ENCODE results near the gene BSND. TPM values are rescaled to one million over a fixed set of nuclear protein-coding genes. Genes with fewer than 3 reads are reported as not detected.

BSND gene
- total RNA-seq, 2 experiments from 2014 or later = not detected

GRCh38 chr1:54952950-54953718, 45.6 kb upstream of the BSND start:
- Mint-ChIP-seq H3K36me3 (ENCODE audit: low read depth) (no peaks in the 10 kb centered on the region), H3K4me3 (no peak overlapping the region), H3K9me3 (peaks cover 4% of the 10 kb centered on the region), H3K27me3 (peaks cover 3% of the 10 kb centered on the region), H3K27ac (no peak overlapping the region), H3K4me1 (ENCODE audit: low read depth) (peaks cover 2% of the 10 kb centered on the region)
- ChIA-PET POLR2A (no interaction called here), CTCF (interaction anchor here (1.3 to 4.3 kb wide), 5 partner anchors 8 to 69 kb away, joined by 3 to 24 read pairs (median 3); no protein-coding TSS in a partner anchor)
- TF ChIP-seq, protein P1, sequence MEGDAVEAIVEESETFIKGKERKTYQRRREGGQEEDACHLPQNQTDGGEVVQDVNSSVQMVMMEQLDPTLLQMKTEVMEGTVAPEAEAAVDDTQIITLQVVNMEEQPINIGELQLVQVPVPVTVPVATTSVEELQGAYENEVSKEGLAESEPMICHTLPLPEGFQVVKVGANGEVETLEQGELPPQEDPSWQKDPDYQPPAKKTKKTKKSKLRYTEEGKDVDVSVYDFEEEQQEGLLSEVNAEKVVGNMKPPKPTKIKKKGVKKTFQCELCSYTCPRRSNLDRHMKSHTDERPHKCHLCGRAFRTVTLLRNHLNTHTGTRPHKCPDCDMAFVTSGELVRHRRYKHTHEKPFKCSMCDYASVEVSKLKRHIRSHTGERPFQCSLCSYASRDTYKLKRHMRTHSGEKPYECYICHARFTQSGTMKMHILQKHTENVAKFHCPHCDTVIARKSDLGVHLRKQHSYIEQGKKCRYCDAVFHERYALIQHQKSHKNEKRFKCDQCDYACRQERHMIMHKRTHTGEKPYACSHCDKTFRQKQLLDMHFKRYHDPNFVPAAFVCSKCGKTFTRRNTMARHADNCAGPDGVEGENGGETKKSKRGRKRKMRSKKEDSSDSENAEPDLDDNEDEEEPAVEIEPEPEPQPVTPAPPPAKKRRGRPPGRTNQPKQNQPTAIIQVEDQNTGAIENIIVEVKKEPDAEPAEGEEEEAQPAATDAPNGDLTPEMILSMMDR (IDR thresholded peaks at IDR 0.05) = no peak
- ATAC-seq (no peak), DNase-seq (no peak)
- intact Hi-C loops (cut with micrococcal nuclease) = no loop called here

GRCh38 chr1:54953846-54954245, 44.9 kb upstream of the BSND start:
- peaks cover 3% of the 10 kb centered on the region for H3K27me3 Mint-ChIP-seq
- POLR2A ChIA-PET = no interaction called here
- TF ChIP-seq, protein P1 (IDR thresholded peaks at IDR 0.05) = no peak

GRCh38 chr1:54955359-54955758, 43.4 kb upstream of the BSND start:
- intact Hi-C loops (cut with micrococcal nuclease) = no loop called here
- POLR2A ChIA-PET = no interaction called here
- Mint-ChIP-seq H3K4me1 (ENCODE audit: low read depth) (no peaks in the 10 kb centered on the region), H3K4me3 (no peak overlapping the region), H3K27me3 (peaks cover 3% of the 10 kb centered on the region), H3K9me3 (peaks cover 4% of the 10 kb centered on the region), H3K27ac (no peak overlapping the region), H3K36me3 (ENCODE audit: low read depth) (no peaks in the 10 kb centered on the region)
- ATAC-seq = no peak
- CTCF ChIA-PET = interaction anchor here (2.5 to 3.3 kb wide), 2 partner anchors 10 to 41 kb away, joined by 13 to 17 read pairs; no protein-coding TSS in a partner anchor
- TF ChIP-seq, protein P1 (IDR thresholded peaks at IDR 0.05) = no peak
- no peak for DNase-seq

More at GRCh38 chr1:54953846-54954245, 44.9 kb upstream of the BSND start:
- CTCF ChIA-PET = interaction anchor here (1.3 to 1.5 kb wide), 4 partner anchors 9 to 68 kb away, joined by 3 to 5 read pairs (median 3); no protein-coding TSS in a partner anchor
- intact Hi-C loops (cut with micrococcal nuclease) = no loop called here
- no peak for DNase-seq
- Mint-ChIP-seq H3K27ac (no peak overlapping the region), H3K4me3 (no peak overlapping the region), H3K4me1 (ENCODE audit: low read depth) (peaks cover 2% of the 10 kb centered on the region), H3K36me3 (ENCODE audit: low read depth) (no peaks in the 10 kb centered on the region), H3K9me3 (peaks cover 4% of the 10 kb centered on the region)
- no peak for ATAC-seq

GRCh38 chr1:54956726-54957125, 42.0 kb upstream of the BSND start:
- Mint-ChIP-seq H3K9me3 (peaks cover 4% of the 10 kb centered on the region), H3K27me3 (peaks cover 3% of the 10 kb centered on the region), H3K4me1 (ENCODE audit: low read depth) (no peaks in the 10 kb centered on the region), H3K36me3 (ENCODE audit: low read depth) (no peaks in the 10 kb centered on the region), H3K4me3 (no peak overlapping the region), H3K27ac (no peak overlapping the region)
- POLR2A ChIA-PET = no interaction called here
- no peak for DNase-seq
- intact Hi-C loops (cut with micrococcal nuclease) = no loop called here
- no peak for ATAC-seq
- TF ChIP-seq, protein P1 (IDR thresholded peaks at IDR 0.05) = no peak
- CTCF ChIA-PET = interaction anchor here (1.4 to 3.3 kb wide), 3 partner anchors 7 to 39 kb away, joined by 4 to 17 read pairs (median 13); no protein-coding TSS in a partner anchor

DNA sequence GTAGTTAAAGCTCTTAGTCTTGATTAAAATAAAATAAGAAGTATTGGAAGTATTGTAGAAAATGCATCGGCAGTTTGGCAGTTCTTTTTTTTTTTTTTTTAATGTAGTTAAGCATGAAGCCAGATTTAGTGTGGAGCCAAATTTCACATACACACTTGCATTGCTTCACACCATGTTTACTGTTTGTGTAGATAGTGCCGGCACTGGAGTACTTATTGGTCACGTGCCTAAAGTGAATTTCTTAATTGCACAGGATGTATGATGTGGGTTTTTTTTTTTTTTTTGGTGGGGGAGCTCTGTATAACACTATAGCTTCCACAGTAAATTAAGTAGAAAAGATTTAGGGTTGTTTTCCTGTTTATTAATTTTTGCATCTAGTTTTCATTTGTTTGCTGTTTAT, 39.5 kb upstream of the BSND start:
- TF ChIP-seq, protein P1 (IDR thresholded peaks at IDR 0.05) = no peak
- ChIA-PET POLR2A (no interaction called here), CTCF (interaction anchor here (0.7 to 3.7 kb wide), 5 partner anchors 8 to 304 kb away, joined by 3 to 18 read pairs (median 9); no protein-coding TSS in a partner anchor)
- H3K27ac Mint-ChIP-seq = no peak overlapping the region
- H3K9me3 Mint-ChIP-seq = peaks cover 4% of the 10 kb centered on the region
- no peak overlapping the region for H3K4me3 Mint-ChIP-seq
- ATAC-seq = no peak
- DNase-seq = no peak
- intact Hi-C loops (cut with micrococcal nuclease) = no loop called here
- no peaks in the 10 kb centered on the region for H3K4me1 Mint-ChIP-seq (ENCODE audit: low read depth)
- peaks cover 1% of the 10 kb centered on the region for H3K27me3 Mint-ChIP-seq
- H3K36me3 Mint-ChIP-seq (ENCODE audit: low read depth) = no peaks in the 10 kb centered on the region

Measured in activated CD8-positive, alpha-beta T cell treated with anti-CD3 and anti-CD28 coated beads for 36 hours (primary cell).